K562 (cell line): Measurements from ENCODE around the gene CDK5R1.

Experiments used
- ATF7 ChIP-seq: fragments of 450-650 bp; IDR thresholded peaks from 2 replicates; pipeline ENCODE4 v1.7.1; 2014; ENCODE audit warnings: mild to moderate bottlenecking, moderate library complexity
- GABPA ChIP-seq: fragments of 200-800 bp; sonication (Bioruptor generic); conservative IDR thresholded peaks from 2 replicates; pipeline ENCODE4 v1.6.1; 2016; ENCODE audit warnings: low read depth, missing genetic modification characterization, missing compliant biosample characterization
- SMARCB1 ChIP-seq: IDR thresholded peaks from 2 replicates; pipeline ENCODE4 v1.6.1; 2011; ENCODE audit warnings: improper control_type of control experiment, low read depth; ENCODE audit not compliant: insufficient read length
- SMARCC2 ChIP-seq: fragments of 450-650 bp; IDR thresholded peaks from 2 replicates; pipeline ENCODE4 v1.6.1; 2017; ENCODE audit warnings: antibody characterized with exemption, moderate library complexity, mild to moderate bottlenecking, low read depth
- TBP ChIP-seq: optimal IDR thresholded peaks from 2 replicates; pipeline ENCODE3; 2011; ENCODE audit warnings: low read depth, low read length, improper control_type of control experiment
- ZNF589 ChIP-seq: fragments of 200-800 bp; sonication (Bioruptor generic); IDR thresholded peaks from 2 replicates; pipeline ENCODE4 v1.6.1; 2016; ENCODE audit warnings: low read depth, missing genetic modification characterization, missing compliant biosample characterization
- TF ChIP-seq, protein P1 (sequence below): fragments of 450-650 bp; IDR thresholded peaks from 2 replicates; pipeline ENCODE4 v1.6.1; 2016; ENCODE audit warnings: low read depth
- TF ChIP-seq, protein P2 (sequence below), 2 experiments: fragments of 450-650 bp in 1 of 2; sonication (generic) in 1 of 2; formaldehyde crosslinking; conservative IDR thresholded peaks; 2 replicates each; pipeline versions ENCODE4 v1.4.0 to v1.8.1; 2020 to 2022; ENCODE audit warnings: mild to moderate bottlenecking in 1 of 2, missing genetic modification reagents in 1 of 2
- TF ChIP-seq, protein P3 (sequence below): sonication (generic); formaldehyde crosslinking; IDR thresholded peaks from 2 replicates; pipeline ENCODE4 v1.9.0; 2022; ENCODE audit warnings: mild to moderate bottlenecking, missing genetic modification reagents
- TF ChIP-seq, protein P4 (sequence below), 2 experiments: fragments of 450-650 bp; IDR thresholded peaks; 2 replicates each; pipeline ENCODE4 v1.6.1; 2016; ENCODE audit warnings: mild to moderate bottlenecking in 2 of 2, borderline replicate concordance in 1 of 2, low read depth in 1 of 2, moderate library complexity in 1 of 2
- TF ChIP-seq, protein P5 (sequence below), 3 experiments: IDR thresholded peaks in 2 of 3; conservative IDR thresholded peaks in 1 of 3; 2 replicates each; pipeline ENCODE4 v1.5.1; 2011 to 2012; ENCODE audit warnings: low read length in 3 of 3, mild to moderate bottlenecking in 3 of 3, control low read depth in 2 of 3, improper control_type of control experiment in 1 of 3, inconsistent platforms in 1 of 3, low read depth in 1 of 3, mixed read lengths in 1 of 3, moderate library complexity in 1 of 3; ENCODE audit not compliant: insufficient read depth in 2 of 3

DNA sequence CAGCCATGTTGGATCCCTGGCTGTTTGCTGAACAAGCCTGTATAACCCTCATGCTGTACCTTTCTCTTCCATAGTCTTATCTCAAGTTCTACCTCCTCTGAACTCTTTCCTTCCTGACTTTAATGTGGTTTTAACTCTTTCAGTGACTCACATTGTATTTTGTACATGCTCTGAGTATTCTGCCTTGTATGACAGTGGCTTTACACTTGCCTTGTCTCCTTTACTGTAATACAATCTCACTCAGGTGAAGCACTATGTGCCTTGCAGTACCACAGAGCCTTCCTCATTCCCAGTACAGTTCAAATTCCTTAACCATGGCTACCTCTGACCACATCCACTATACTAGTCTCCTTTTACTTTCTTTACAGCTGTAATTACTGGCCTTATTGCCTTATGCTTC is 28.4 kb upstream of the CDK5R1 start:
- TF ChIP-seq, protein P1, sequence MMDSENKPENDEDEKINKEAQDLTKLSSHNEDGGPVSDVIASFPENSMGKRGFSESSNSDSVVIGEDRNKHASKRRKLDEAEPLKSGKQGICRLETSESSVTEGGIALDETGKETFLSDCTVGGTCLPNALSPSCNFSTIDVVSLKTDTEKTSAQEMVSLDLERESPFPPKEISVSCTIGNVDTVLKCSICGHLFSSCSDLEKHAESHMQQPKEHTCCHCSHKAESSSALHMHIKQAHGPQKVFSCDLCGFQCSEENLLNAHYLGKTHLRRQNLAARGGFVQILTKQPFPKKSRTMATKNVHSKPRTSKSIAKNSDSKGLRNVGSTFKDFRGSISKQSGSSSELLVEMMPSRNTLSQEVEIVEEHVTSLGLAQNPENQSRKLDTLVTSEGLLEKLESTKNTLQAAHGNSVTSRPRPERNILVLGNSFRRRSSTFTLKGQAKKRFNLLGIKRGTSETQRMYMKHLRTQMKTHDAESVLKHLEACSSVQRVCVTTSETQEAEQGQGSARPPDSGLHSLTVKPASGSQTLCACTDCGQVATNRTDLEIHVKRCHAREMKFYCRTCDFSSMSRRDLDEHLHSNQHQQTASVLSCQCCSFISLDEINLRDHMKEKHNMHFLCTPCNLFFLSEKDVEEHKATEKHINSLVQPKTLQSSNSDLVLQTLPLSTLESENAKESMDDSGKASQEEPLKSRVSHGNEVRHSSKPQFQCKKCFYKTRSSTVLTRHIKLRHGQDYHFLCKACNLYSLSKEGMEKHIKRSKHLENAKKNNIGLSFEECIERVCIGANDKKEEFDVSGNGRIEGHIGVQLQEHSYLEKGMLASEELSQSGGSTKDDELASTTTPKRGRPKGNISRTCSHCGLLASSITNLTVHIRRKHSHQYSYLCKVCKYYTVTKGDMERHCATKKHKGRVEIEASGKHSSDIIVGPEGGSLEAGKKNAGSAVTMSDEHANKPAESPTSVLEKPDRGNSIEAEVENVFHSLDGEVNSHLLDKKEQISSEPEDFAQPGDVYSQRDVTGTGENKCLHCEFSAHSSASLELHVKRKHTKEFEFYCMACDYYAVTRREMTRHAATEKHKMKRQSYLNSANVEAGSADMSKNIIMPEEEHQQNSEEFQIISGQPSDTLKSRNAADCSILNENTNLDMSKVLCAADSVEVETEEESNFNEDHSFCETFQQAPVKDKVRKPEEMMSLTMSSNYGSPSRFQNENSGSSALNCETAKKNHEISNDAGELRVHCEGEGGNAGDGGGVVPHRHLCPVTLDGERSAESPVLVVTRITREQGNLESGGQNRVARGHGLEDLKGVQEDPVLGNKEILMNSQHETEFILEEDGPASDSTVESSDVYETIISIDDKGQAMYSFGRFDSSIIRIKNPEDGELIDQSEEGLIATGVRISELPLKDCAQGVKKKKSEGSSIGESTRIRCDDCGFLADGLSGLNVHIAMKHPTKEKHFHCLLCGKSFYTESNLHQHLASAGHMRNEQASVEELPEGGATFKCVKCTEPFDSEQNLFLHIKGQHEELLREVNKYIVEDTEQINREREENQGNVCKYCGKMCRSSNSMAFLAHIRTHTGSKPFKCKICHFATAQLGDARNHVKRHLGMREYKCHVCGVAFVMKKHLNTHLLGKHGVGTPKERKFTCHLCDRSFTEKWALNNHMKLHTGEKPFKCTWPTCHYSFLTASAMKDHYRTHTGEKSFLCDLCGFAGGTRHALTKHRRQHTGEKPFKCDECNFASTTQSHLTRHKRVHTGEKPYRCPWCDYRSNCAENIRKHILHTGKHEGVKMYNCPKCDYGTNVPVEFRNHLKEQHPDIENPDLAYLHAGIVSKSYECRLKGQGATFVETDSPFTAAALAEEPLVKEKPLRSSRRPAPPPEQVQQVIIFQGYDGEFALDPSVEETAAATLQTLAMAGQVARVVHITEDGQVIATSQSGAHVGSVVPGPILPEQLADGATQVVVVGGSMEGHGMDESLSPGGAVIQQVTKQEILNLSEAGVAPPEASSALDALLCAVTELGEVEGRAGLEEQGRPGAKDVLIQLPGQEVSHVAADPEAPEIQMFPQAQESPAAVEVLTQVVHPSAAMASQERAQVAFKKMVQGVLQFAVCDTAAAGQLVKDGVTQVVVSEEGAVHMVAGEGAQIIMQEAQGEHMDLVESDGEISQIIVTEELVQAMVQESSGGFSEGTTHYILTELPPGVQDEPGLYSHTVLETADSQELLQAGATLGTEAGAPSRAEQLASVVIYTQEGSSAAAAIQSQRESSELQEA = no peak
- TF ChIP-seq TBP = no peak
- TF ChIP-seq, protein P2, sequence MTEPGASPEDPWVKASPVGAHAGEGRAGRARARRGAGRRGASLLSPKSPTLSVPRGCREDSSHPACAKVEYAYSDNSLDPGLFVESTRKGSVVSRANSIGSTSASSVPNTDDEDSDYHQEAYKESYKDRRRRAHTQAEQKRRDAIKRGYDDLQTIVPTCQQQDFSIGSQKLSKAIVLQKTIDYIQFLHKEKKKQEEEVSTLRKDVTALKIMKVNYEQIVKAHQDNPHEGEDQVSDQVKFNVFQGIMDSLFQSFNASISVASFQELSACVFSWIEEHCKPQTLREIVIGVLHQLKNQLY (CRISPR knock-in tag; conservative IDR thresholded peaks at IDR 0.05) = no peak
- no peak for TF ChIP-seq SMARCB1
- TF ChIP-seq SMARCC2 = no peak
- TF ChIP-seq, protein P3, sequence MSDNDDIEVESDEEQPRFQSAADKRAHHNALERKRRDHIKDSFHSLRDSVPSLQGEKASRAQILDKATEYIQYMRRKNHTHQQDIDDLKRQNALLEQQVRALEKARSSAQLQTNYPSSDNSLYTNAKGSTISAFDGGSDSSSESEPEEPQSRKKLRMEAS = no peak
- no peak for TF ChIP-seq ATF7
- TF ChIP-seq GABPA (tag) = no peak
- TF ChIP-seq, protein P4, sequence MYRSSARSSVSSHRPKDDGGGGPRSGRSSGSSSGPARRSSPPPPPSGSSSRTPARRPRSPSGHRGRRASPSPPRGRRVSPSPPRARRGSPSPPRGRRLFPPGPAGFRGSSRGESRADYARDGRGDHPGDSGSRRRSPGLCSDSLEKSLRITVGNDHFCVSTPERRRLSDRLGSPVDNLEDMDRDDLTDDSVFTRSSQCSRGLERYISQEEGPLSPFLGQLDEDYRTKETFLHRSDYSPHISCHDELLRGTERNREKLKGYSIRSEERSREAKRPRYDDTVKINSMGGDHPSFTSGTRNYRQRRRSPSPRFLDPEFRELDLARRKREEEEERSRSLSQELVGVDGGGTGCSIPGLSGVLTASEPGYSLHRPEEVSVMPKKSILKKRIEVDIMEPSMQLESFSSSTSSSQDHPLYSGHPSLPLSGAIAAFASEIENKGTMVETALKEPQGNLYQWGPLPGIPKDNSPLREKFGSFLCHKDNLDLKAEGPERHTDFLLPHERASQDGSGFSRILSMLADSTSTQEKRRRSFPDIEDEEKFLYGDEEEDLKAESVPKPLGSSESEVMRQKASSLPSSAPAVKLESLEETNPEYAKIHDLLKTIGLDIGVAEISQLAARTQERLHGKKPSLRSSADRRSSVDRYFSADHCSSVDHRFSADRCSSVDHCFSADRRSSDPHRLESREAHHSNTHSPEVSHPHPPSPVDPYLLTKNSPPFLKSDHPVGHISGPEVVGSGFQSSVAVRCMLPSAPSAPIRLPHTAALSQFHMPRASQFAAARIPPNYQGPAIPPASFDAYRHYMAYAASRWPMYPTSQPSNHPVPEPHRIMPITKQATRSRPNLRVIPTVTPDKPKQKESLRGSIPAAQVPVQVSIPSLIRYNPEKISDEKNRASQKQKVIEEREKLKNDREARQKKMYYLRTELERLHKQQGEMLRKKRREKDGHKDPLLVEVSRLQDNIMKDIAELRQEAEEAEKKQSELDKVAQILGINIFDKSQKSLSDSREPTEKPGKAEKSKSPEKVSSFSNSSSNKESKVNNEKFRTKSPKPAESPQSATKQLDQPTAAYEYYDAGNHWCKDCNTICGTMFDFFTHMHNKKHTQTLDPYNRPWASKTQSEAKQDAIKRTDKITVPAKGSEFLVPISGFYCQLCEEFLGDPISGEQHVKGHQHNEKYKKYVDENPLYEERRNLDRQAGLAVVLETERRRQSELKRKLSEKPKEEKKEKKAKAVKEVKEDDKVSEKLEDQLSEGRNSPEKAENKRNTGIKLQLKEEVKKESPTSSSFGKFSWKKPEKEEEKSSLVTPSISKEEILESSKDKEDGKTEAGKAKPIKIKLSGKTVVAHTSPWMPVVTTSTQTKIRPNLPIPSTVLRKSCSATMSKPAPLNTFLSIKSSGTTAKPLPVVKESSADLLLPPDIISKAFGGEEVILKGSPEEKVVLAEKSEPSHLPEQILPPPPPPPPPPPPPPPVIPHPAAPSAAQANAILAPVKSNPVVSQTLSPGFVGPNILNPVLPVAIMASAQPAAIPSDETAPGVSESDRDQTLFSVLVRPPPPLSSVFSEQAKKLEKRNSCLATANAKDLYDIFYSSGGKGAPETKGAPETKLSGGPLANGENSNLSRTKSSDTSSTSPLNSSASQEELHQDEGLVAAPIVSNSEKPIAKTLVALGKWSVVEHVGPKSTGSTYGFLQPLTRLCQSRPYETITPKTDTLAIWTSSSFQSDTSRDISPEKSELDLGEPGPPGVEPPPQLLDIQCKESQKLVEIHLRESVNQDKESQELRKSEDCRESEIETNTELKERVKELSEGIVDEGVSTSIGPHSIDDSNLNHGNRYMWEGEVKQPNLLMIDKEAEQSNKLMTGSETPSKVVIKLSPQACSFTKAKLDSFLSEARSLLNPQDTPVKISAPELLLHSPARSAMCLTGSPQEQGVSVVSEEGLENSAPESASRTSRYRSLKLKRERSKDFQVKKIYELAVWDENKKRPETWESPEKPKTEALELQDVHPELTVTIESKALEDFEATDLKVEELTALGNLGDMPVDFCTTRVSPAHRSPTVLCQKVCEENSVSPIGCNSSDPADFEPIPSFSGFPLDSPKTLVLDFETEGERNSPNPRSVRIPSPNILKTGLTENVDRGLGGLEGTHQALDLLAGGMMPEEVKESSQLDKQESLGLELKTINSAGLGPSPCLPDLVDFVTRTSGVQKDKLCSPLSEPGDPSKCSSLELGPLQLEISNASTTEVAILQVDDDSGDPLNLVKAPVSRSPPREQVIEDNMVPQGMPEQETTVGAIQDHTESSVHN (IDR thresholded peaks at IDR 0.05; ENCODE audit: borderline replicate concordance in 1 of 2, low read depth in 1 of 2) = no peak
- TF ChIP-seq, protein P5, sequence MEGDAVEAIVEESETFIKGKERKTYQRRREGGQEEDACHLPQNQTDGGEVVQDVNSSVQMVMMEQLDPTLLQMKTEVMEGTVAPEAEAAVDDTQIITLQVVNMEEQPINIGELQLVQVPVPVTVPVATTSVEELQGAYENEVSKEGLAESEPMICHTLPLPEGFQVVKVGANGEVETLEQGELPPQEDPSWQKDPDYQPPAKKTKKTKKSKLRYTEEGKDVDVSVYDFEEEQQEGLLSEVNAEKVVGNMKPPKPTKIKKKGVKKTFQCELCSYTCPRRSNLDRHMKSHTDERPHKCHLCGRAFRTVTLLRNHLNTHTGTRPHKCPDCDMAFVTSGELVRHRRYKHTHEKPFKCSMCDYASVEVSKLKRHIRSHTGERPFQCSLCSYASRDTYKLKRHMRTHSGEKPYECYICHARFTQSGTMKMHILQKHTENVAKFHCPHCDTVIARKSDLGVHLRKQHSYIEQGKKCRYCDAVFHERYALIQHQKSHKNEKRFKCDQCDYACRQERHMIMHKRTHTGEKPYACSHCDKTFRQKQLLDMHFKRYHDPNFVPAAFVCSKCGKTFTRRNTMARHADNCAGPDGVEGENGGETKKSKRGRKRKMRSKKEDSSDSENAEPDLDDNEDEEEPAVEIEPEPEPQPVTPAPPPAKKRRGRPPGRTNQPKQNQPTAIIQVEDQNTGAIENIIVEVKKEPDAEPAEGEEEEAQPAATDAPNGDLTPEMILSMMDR (IDR thresholded peaks at IDR 0.05 in 2 of 3, conservative IDR thresholded peaks at IDR 0.05 in 1 of 3; ENCODE audit: insufficient read depth in 2 of 3, low read depth in 1 of 3, low read length in 3 of 3) = no peak
- no peak for TF ChIP-seq ZNF589 (CRISPR knock-in tag)
